Activated CD8-positive, alpha-beta memory T cell treated with anti-CD3 and anti-CD28 coated beads for 48 hours (primary cell): ENCODE results near the gene KLHL29.
"Not testable (repeated sequence)": the region's sequence is repeated elsewhere in the genome, so short reads cannot be mapped to it uniquely, and the experiment has no call there.

Source experiments
- DNase-seq, 3 experiments: peaks; one replicate each; pipeline ENCODE4 v3.0.0-alpha.2; 2020; ENCODE audit warnings: low read depth in 2 of 3, low spot score in 2 of 3

The KLHL29 gene

GRCh38 chr2:23705771-23706612, 321.0 kb downstream of the KLHL29 start:
- no peak for DNase-seq

GRCh38 chr2:23706613-23707078, 321.7 kb downstream of the KLHL29 start:
- no peak for DNase-seq

DNA sequence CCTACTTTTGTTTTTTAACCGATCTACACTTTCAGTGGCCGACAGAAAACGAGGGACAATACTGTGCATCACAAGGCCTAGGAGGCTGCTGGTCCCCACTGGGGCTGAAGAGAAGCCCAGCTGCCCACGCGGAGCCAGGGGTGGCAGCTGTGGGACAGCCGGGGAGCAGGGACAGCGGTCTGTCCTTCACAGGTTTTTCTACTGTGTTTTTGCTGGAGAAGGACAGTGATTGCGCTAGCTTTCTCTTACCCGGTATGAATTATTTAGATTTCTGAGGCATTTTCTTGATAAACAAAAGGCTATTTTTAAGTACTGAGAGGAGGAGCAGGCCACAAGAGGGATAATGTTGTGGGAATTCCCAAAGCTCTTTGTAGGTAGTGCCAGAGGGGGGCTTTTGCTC, 322.1 kb downstream of the KLHL29 start:
- DNase-seq: no peak

DNA sequence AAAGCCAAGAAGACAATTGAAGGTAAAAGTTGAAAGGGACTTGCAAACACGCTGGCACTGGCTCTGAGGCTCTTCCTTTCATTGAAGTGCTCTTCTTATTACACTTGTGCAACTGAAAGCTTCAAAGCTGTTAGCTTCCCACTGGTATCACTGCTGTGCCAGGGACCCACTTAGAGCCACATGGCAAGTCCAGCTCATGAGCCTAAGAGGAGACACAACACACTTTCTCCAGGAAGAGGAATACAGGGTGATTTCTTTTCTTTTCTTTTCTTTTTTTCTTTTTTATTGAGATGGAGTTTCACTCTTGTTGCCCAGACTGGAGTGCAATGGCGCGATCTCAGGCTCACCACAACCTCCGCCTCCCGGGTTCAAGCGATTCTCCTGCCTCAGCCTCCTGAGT, 323.8 kb downstream of the KLHL29 start:
- DNase-seq: no peak

- DNase-seq: no peak
These were observed 324.3 kb downstream of the KLHL29 start for GRCh38 chr2:23709311-23709710.

GRCh38 chr2:23711979-23712755, 327.2 kb downstream of the KLHL29 start:
- no peak for DNase-seq

- DNase-seq: no peak
These were observed 327.8 kb downstream of the KLHL29 start for GRCh38 chr2:23712756-23713151.

- DNase-seq: no peak
These were observed 328.4 kb downstream of the KLHL29 start for GRCh38 chr2:23713351-23713750.

GRCh38 chr2:23718931-23719700, 334.1 kb downstream of the KLHL29 start:
- DNase-seq: no peak

- DNase-seq: no peak
These were observed 334.7 kb downstream of the KLHL29 start for GRCh38 chr2:23719716-23720115.

DNA sequence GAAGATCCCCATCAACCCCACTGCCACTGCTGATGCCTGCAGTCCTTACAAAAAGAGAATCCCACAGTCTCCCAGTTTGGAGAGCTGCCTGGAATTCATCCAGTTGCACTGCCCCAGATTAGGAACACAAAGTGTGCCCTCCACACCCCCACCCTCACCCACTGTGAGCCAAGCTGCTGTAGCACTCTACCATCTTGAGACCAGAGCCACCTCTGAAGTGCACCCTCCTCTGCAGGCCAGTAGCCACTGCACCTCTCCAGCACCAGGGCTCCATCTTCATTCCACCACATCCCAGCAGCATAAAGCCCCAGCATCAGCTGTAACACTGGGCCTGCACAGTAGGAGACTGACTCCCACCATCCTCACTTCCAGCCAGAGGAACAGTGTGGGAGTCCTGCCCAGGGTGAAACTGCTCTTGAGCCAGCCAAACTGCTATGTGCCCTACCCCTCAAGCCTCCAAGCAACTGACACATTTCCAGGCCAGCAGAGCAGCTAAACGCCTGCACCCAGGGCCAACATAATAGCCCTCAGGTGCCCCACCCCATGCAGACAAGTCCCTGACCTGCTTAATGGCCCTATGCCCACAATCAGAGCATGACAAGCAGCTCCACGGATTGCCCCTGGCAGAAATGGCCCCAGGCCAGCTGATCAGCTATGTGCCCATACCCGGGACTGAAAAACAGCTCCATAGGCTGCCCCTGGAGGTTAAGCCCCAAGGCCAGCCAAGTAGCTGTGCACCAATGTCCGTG, 335.9 kb downstream of the KLHL29 start:
- no peak for DNase-seq

- no peak for DNase-seq
These were observed 336.5 kb downstream of the KLHL29 start for GRCh38 chr2:23721454-23721826.

DNA sequence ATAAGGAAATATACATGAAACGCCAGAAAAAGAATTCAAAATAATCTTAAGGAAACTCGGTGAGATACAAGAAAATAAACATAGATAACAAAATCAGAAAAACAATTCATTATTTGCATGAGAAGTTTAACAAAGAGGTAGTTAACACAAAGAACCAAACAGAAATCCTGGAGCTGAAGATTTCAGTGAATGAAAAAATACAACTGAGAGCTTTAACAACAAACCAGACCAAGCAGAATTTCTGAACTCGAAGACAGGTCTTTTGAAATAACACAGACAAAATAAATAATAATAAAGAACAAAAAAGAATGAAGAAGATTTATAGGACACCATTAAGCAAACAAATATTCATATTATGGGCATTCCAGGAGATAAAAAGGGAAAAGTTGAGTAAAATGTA, 337.3 kb downstream of the KLHL29 start:
- DNase-seq: no peak

DNA sequence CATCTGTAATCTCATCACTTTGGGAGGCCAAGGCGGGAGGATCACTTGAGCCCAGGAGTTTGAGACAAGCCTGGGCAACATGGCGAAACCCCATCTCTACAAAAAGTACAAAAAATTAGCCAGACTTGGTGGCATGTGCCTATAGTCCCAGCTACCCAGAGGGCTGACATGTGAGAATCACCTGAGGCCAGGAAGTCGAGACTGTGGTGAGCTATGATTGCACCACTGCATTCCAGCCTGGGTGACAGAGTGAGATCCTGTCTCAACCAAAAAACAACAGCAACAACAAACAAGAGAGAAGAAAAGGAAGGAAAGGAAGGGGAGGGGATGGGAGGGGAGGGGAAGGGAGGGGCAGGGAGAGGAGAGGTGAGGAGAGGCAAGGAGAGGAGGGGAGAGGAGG, 338.1 kb downstream of the KLHL29 start:
- DNase-seq: not testable (repeated sequence)

GRCh38 chr2:23734416-23734815, 349.4 kb downstream of the KLHL29 start:
- no peak for DNase-seq

GRCh38 chr2:23736783-23737182, 351.8 kb downstream of the KLHL29 start:
- not testable (repeated sequence) for DNase-seq

DNA sequence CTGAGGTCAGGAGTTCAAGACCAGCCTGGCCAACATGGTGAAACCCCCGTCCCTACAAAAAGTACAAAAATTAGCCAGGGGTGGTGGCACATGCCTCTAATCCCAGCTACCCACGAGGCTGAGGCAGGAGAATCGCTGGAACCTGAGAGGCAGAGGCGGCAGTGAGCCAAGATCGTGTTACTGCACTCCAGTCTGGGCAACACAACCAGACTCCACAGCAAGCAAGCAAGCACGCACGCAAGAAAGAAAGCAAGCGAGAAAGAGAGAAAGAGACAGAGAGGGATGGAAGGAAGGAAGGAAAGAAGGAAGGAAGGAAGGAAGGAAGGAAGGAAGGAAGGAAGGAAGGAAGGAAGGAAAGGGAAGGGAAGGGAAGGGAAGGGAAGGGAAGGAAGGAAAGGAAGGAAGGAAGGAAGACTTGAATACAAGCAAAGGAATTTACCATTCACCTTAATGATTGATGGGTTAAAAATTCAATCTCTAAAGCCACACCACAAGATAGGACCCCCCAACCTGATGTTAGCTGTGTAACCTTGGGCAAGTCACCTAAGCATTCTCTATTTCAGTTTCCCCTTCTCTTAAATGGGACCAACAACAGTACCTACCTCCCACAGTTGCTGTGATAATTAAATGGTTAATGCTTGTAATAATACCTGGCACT, 360.2 kb downstream of the KLHL29 start:
- DNase-seq: no peak

GRCh38 chr2:23745726-23746105, 360.7 kb downstream of the KLHL29 start:
- DNase-seq: no peak

DNA sequence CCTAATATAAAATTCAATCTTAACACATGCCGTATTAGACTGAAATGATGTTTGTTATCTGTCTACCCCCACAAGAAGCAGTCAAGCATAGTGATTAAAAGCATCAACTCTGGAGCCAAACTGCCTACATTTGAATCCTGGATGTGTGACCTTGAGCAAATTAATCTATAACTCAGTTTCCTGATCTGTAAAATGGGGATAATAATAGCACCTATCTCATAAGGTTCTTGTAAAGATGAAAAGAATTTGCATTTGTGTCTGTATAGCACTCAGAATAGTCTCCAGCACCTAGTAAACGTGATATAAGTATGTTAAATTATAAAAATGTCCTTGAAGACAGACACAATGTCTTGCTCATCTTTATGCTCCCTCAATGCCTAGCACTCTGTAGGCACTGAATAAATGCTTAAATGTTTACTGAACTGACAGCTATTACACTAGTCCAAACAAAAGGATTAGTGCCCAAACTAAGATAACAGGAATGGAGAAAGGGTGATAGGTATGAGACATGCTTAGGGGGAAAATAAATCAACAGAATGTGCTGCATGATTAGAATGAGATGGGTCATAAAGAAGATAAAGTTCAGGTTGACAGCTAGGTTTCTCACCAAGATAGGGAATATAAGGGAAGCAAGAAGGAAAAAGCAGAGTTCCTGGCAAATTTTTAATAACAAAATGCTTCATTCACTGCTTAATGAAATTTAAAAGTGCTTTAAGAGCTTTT, 361.3 kb downstream of the KLHL29 start:
- no peak for DNase-seq
